Stimulated activated CD4-positive, alpha-beta T cell treated with anti-CD3 and anti-CD28 coated beads, Interleukin-2, amount 100 ng/mL, for 24 hours (primary cell): ENCODE data around the gene RRAGD.

Experiments
- DNase-seq, 2 donors: peaks; one replicate each; pipeline ENCODE4 v3.0.0-alpha.2; 2020

The RRAGD gene

GRCh38 chr6:89412071-89413005 is at the start of gene RRAGD:
Gene RRAGD (minus strand): TSS chr6:89412273. CDS start chr6:89411993, 280 bp downstream.
- DNase-seq, result peak; percentile 63 to 71

GRCh38 chr6:89460713-89461112 is 48.6 kb upstream of the RRAGD start:
- no peak for DNase-seq

- DNase-seq, result no peak
These were observed 47.4 kb upstream of the RRAGD start for GRCh38 chr6:89459501-89459900.

- DNase-seq, result no peak
These were observed 46.6 kb upstream of the RRAGD start for GRCh38 chr6:89458704-89459103.

- no peak for DNase-seq
These were observed 42.2 kb upstream of the RRAGD start for GRCh38 chr6:89454300-89454699.

GRCh38 chr6:89452281-89452680 is 40.2 kb upstream of the RRAGD start:
- no peak for DNase-seq

- DNase-seq, result no peak
These were observed 37.1 kb upstream of the RRAGD start for GRCh38 chr6:89449193-89449592.

- no peak for DNase-seq
These were observed 31.6 kb upstream of the RRAGD start for GRCh38 chr6:89443658-89444057.

GRCh38 chr6:89440200-89440599 is 28.1 kb upstream of the RRAGD start:
- DNase-seq, result no peak

- no peak for DNase-seq
These were observed 26.9 kb upstream of the RRAGD start for GRCh38 chr6:89439014-89439413.

- DNase-seq, result no peak
These were observed 26.2 kb upstream of the RRAGD start for GRCh38 chr6:89438248-89438647.

GRCh38 chr6:89436226-89436625 is 24.2 kb upstream of the RRAGD start:
- no peak for DNase-seq

- no peak for DNase-seq
These were observed 22.9 kb upstream of the RRAGD start for GRCh38 chr6:89434954-89435353.

GRCh38 chr6:89434150-89434499 is 22.1 kb upstream of the RRAGD start:
- no peak for DNase-seq

- peak; percentile 17 to 37 for DNase-seq
These were observed 21.4 kb upstream of the RRAGD start for GRCh38 chr6:89433252-89434149.

GRCh38 chr6:89432875-89433251 is 20.8 kb upstream of the RRAGD start, which contains the start of gene ANKRD6:
Gene ANKRD6 (plus strand): TSS chr6:89433152. CDS start chr6:89566977, 133,825 bp downstream.
- DNase-seq, result peak; percentile 87 to 90

GRCh38 chr6:89430201-89430962 is 18.3 kb upstream of the RRAGD start:
- DNase-seq, result no peak

GRCh38 chr6:89416796-89417195 is 4.7 kb upstream of the RRAGD start:
- no peak for DNase-seq

GRCh38 chr6:89415185-89415584 is 3.1 kb upstream of the RRAGD start:
- DNase-seq, result no peak

- DNase-seq, result no peak
These were observed 2.1 kb upstream of the RRAGD start for GRCh38 chr6:89414215-89414614.

GRCh38 chr6:89413006-89413400 is 930 bp upstream of the RRAGD start:
- DNase-seq, result peak in 1 of 2 donors; percentile 4

GRCh38 chr6:89411145-89412070 is 665 bp downstream of the RRAGD start:
- peak; percentile 30 to 45 for DNase-seq
